HK-2 (cell line): ENCODE data around the gene PLXND1.

Source experiments
- DNase-seq: peaks from one replicate; pipeline ENCODE4 v3.0.0-alpha.2; 2018; ENCODE audit not compliant: unreplicated experiment

Gene PLXND1

GRCh38 chr3:129564981-129565644 is 41.4 kb downstream of the PLXND1 start:
- no peak for DNase-seq

- no peak for DNase-seq
These were observed 42.5 kb downstream of the PLXND1 start for GRCh38 chr3:129563850-129564535.

GRCh38 chr3:129563332-129563731 is 43.1 kb downstream of the PLXND1 start:
- no peak for DNase-seq

DNA sequence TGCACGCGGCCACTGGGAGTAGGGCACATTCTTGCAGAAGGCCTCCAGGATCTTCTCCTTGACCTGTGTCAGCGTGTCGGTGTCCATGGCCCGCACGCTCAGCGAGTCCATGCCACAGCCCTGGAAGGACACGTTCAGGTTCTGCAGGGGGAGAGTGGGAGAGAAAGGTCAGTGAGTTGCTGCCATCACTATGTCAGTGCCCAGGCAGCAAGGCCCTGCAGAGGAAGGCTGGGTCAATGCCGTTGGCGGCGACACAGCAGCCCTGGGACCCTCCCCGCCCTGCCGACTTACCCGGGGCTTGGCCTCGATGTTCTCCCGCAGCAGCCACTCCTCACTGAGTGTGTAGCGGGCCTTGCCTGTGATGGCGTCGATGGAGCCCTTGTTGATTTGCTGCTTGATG is 43.7 kb downstream of the PLXND1 start:
- DNase-seq: no peak

GRCh38 chr3:129561619-129562248 is 44.7 kb downstream of the PLXND1 start:
- no peak for DNase-seq

DNA sequence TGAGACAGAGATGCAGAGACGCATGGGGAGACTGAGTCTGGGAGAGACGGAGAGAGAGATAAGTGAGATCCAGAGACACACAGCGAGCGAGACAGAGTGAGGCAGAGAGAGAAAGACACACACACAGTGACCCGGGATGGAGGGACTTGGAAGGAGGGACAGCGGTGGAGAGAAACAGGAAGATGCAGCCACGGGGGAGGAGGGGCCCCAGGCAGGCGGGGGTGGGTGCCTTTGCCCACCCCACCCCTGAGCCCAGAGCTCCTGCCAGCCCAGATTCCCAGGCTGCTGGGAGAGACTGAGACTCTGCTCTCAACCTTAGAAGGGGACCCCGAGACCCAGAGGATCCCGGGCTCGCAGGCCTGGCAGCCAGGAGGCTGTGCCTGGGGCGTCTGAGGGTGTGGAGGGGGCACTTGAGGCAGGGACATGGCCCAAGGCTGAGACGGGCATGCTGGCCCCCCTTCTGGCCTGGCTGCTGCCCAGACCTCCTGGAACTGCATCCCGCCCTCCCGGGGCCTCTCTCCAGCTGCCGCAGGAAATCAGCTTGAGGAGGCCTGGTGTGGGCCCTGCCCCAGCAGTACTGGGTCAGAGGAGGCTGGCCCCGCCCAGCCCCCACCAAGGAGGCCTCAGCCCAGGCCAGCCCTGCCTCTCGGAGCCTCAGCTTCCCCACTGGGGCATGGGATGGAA is 45.4 kb downstream of the PLXND1 start:
- peak; percentile 61 for DNase-seq

DNA sequence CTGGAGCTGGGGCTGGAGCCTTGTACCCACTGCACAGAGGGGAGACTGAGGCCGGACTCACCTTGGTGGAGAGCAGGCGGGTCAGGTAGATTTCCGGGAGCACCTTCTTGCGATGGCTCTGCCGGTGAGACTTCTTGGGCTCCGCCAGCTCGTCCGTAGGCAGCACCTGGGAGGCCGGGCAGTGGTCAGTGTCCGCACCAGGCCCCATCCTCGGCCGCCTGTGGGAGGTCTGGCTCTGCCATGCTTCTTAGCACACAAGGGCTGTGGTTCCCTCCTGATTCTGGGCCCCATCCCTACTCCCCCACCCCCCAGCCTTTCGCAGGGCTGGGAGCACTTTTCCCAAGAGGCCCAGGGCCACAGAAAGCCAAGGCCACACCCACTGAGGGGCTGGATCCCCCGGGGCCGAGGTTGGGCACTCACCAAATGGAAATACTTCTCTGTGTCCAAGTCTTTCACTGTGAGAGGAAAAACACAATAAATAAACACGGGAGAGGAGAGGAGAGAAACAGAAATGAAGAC is 46.1 kb downstream of the PLXND1 start:
- peak; percentile 50 for DNase-seq

DNA sequence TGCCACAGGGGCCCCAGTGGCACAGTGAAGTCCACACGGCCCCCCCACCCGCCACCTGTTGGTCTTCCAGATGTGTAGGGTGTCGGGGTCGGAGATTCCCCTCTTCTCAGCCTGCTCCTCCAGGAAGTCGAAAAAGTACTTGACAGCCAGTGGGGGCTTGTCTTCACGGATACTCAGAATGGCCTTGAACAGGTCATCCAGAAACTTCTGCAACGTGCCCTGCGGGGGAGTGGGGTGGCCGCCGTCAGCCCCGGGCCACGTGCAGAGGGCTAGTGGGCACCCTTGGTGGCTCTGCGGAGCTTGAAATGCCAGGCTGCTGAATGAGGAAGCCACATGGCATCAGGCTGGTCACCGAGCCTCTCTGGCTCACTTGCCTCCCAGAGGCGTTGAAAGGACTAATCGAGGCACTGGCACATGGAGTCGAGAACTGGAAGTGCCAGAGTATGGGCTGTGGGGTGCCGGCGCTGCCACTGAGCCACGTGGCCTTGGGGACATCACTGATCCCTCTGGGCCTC is 46.9 kb downstream of the PLXND1 start:
- no peak for DNase-seq

DNA sequence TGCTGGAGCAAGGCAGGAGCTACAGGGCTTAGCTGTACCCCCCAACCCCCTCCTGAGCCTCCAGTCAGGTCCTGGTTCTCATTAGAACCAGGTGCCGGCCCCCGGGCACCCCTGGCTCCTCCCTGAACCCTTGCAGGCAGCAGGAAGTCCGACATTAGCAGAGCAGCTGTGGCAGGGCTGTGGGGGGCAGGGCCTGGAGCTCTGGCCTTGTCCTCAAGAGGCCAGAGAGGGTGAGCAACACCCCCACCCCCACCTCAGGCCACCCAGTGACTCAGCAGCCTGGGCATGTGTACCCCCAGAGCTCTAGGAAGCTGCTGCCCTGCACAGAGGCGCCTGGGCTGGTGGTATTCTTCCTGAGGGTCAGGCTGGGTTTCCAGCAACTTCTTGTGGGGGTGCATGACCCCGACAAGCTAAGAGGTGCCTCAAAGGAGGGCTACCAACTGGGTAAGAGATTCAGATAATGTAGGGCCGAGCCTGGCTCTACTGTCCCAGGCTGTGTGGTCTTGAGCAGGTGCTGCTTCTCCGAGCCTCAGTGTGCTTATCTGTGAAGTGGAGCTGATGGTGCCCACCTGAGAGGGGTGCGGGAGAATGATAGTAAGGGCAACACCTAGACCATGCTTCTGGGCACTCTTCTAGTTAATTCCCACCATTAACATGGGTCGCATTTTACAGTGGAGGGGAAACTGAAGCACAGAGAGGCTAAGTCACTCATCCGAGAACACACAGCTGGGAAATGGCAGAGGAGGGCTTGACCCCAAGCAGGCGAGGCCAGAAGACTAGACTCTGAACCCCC is 47.5 kb downstream of the PLXND1 start:
- DNase-seq: peak; percentile 88

GRCh38 chr3:129558081-129558771 is 48.2 kb downstream of the PLXND1 start:
- no peak for DNase-seq

GRCh38 chr3:129557548-129557894 is 49.0 kb downstream of the PLXND1 start:
- no peak for DNase-seq

GRCh38 chr3:129556890-129557547 is 49.5 kb downstream of the PLXND1 start:
- DNase-seq: no peak

GRCh38 chr3:129556358-129556695 is 50.1 kb downstream of the PLXND1 start:
- no peak for DNase-seq

- no peak for DNase-seq
These were observed 50.7 kb downstream of the PLXND1 start for GRCh38 chr3:129555616-129556357.

DNA sequence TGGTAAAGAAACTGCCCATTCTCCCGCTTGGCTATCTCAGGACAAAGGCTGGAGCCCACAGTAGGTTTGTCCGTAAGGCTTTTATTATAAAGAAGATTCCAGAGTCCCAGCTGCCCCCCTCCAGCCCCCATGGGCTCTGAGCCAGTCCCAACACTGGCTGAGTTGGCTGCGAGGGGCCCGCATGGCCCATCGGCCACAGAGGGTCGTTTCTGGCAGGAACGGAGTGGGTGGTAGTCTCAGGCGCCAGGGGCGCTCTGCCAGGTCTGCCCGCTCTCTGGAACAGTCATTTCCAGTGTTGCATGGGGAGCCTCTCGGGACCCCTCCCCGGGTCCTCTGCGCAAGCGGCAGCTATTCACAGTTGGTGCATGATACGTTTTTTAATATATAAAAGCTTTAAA is 51.3 kb downstream of the PLXND1 start:
- DNase-seq: no peak

GRCh38 chr3:129554356-129555152 is 51.9 kb downstream of the PLXND1 start:
- no peak for DNase-seq

DNA sequence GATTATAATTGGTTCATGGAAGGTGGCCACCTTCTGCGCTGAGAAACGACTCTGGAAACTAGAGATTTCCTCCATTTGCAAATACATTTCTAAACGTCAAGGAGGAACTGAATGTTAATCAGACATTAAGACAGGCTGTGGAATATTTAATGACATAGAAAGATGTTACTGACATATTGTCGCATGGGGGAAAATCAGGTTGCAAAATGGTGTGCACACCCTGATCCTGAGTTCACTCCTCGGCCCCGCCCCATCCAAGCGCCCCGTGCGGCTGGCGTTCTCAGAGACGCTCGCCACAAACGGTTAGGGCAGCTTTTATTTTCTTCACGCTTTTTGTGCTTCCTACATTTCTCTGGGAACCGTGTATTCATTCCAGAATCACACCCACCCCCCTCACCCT is 52.8 kb downstream of the PLXND1 start:
- DNase-seq: no peak

DNA sequence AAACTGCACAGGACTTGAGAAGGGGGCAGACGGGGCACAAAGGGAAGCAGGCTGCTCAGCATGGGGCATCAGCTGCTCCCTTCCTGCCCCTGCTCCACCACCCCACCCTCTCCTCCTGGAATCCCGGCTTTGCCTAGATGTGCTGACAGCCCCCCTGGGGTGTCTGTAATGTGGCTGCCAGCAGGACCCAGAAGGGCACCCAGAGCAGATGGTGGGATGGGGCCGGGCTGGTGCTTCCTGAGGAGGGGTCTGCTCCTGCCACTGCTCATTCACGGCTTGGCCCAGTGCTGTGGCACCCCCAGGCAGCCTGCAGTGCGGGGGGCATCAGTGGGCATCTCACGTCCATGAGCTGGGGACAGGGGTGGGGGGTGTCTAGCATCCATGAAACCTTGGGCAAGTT is 53.3 kb downstream of the PLXND1 start:
- DNase-seq: no peak
